H9 (cell line): ENCODE data around the gene OXSR1. TPM values are rescaled to one million over a fixed set of nuclear protein-coding genes. Genes with fewer than 3 reads are reported as not detected.

Experiments used
- DNase-seq: peaks from one replicate; pipeline ENCODE4 v3.0.0-alpha.2; 2017
- H2AFZ ChIP-seq: one replicate; pipeline ENCODE4 v1.6.1; 2013; ENCODE audit warnings: mild to moderate bottlenecking, low read length, control low read depth, moderate library complexity
- H2AK5ac ChIP-seq: 2 replicates; pipeline ENCODE4 v1.6.1; 2013; ENCODE audit warnings: low read length, control low read depth, mixed read lengths; ENCODE audit not compliant: insufficient read length
- H2BK120ac ChIP-seq: one replicate; pipeline ENCODE4 v1.6.1; 2013; ENCODE audit warnings: low read depth, mild to moderate bottlenecking, low read length, control low read depth, inconsistent platforms; ENCODE audit not compliant: poor library complexity, severe bottlenecking
- H2BK12ac ChIP-seq: 2 replicates; pipeline ENCODE4 v1.6.1; 2013; ENCODE audit warnings: low read length, control low read depth, mixed read lengths, low read depth; ENCODE audit not compliant: insufficient read length
- H2BK15ac ChIP-seq: 2 replicates; pipeline ENCODE4 v1.6.1; 2013; ENCODE audit warnings: low read depth, low read length, control low read depth
- H2BK20ac ChIP-seq: one replicate; pipeline ENCODE4 v1.6.1; 2013; ENCODE audit warnings: low read depth, mild to moderate bottlenecking, low read length, control low read depth, inconsistent platforms; ENCODE audit not compliant: poor library complexity, severe bottlenecking
- H2BK5ac ChIP-seq: 2 replicates; pipeline ENCODE4 v1.6.1; 2013; ENCODE audit warnings: low read length, control low read depth, mixed read lengths; ENCODE audit not compliant: insufficient read length
- H3K14ac ChIP-seq: 2 replicates; pipeline ENCODE4 v1.6.1; 2013; ENCODE audit warnings: low read length, control low read depth; ENCODE audit not compliant: insufficient read depth
- H3K18ac ChIP-seq: 2 replicates; pipeline ENCODE4 v1.6.1; 2013; ENCODE audit warnings: low read depth, mild to moderate bottlenecking, mixed read lengths, low read length, control low read depth; ENCODE audit not compliant: insufficient read length
- H3K23ac ChIP-seq: 2 replicates; pipeline ENCODE4 v1.6.1; 2013; ENCODE audit warnings: low read length, control low read depth, mixed read lengths, low read depth; ENCODE audit not compliant: insufficient read length
- H3K23me2 ChIP-seq: 2 replicates; pipeline ENCODE4 v1.6.1; 2013; ENCODE audit warnings: low read depth, mild to moderate bottlenecking, mixed read lengths, low read length, control low read depth; ENCODE audit not compliant: insufficient read length, poor library complexity, severe bottlenecking
- H3K27ac ChIP-seq: 2 replicates; pipeline ENCODE4 v1.5.1; 2013; ENCODE audit warnings: low read length, control low read depth, mixed read lengths, low read depth; ENCODE audit not compliant: insufficient read length
- H3K27me3 ChIP-seq: 2 replicates; pipeline ENCODE4 v1.6.1; 2013; ENCODE audit warnings: low read length, control low read depth, inconsistent platforms; ENCODE audit not compliant: insufficient read depth
- H3K4ac ChIP-seq: 2 replicates; pipeline ENCODE4 v1.6.1; 2013; ENCODE audit warnings: low read depth, mild to moderate bottlenecking, control low read depth, inconsistent platforms, low read length, moderate library complexity
- H3K4me1 ChIP-seq: 2 replicates; pipeline ENCODE4 v1.6.1; 2013; ENCODE audit warnings: low read length, control low read depth, inconsistent platforms; ENCODE audit not compliant: insufficient read depth
- H3K4me2 ChIP-seq: 2 replicates; pipeline ENCODE4 v1.6.1; 2013; ENCODE audit warnings: low read length, control low read depth, mixed read lengths; ENCODE audit not compliant: insufficient read length, insufficient read depth
- H3K56ac ChIP-seq: 2 replicates; pipeline ENCODE4 v1.6.1; 2013; ENCODE audit warnings: low read depth, mild to moderate bottlenecking, mixed read lengths, low read length, control low read depth; ENCODE audit not compliant: insufficient read length
- H3K79me1 ChIP-seq: 2 replicates; pipeline ENCODE4 v1.6.1; 2013; ENCODE audit warnings: low read depth, mild to moderate bottlenecking, moderate library complexity, low read length, control low read depth, inconsistent platforms; ENCODE audit not compliant: insufficient read depth, poor library complexity, severe bottlenecking
- H3K79me2 ChIP-seq: 2 replicates; pipeline ENCODE4 v1.6.1; 2013; ENCODE audit warnings: low read length, control low read depth, inconsistent platforms; ENCODE audit not compliant: insufficient read depth
- H3K9ac ChIP-seq: 2 replicates; pipeline ENCODE4 v1.6.1; 2013; ENCODE audit warnings: low read length, control low read depth, mixed read lengths; ENCODE audit not compliant: insufficient read length; ENCODE audit errors: extremely low read depth
- H3K9me3 ChIP-seq: one replicate; pipeline ENCODE4 v1.6.1; 2013; ENCODE audit warnings: low read depth, low read length, inconsistent platforms; ENCODE audit not compliant: control insufficient read depth
- H3T11ph ChIP-seq: one replicate; pipeline ENCODE4 v1.6.1; 2013; ENCODE audit warnings: mild to moderate bottlenecking, low read length, control low read depth, inconsistent platforms
- H4K20me1 ChIP-seq: one replicate; pipeline ENCODE4 v1.6.1; 2013; ENCODE audit not compliant: control insufficient read depth, insufficient read length, insufficient read depth
- H4K5ac ChIP-seq: 2 replicates; pipeline ENCODE4 v1.6.1; 2013; ENCODE audit warnings: low read depth, mild to moderate bottlenecking, mixed read lengths, low read length, control low read depth; ENCODE audit not compliant: insufficient read length
- H4K8ac ChIP-seq: replicated peaks from 2 replicates; pipeline ENCODE4 v1.6.1; 2013; ENCODE audit warnings: low read length, control low read depth, mixed read lengths, low read depth; ENCODE audit not compliant: insufficient read length
- H4K91ac ChIP-seq: 2 replicates; pipeline ENCODE4 v1.6.1; 2013; ENCODE audit warnings: low read depth, mild to moderate bottlenecking, moderate library complexity, mixed read lengths, low read length, control low read depth; ENCODE audit not compliant: insufficient read length
- H3K27ac Mint-ChIP-seq, 3 experiments: 2 replicates in 2 of 3; 3 replicates in 1 of 3; pipeline ENCODE4 v1.8.0; 2020 to 2021; ENCODE audit warnings: mixed read lengths in 3 of 3, mild to moderate bottlenecking in 1 of 3, moderate library complexity in 1 of 3
- H3K27me3 Mint-ChIP-seq: 2 replicates; pipeline ENCODE4 v1.8.0; 2021; ENCODE audit warnings: low read depth, mild to moderate bottlenecking, moderate library complexity, mixed read lengths
- H3K36me3 Mint-ChIP-seq, 3 experiments: 2 replicates in 2 of 3; 3 replicates in 1 of 3; pipeline ENCODE4 v1.8.0; 2020 to 2021; ENCODE audit warnings: low read depth in 3 of 3, mixed read lengths in 3 of 3; ENCODE audit not compliant: insufficient read depth in 1 of 3
- H3K4me1 Mint-ChIP-seq, 2 experiments: 2 replicates each; pipeline ENCODE4 v1.8.0; 2020; ENCODE audit warnings: mixed read lengths in 2 of 2
- H3K4me3 Mint-ChIP-seq, 2 experiments: 2 replicates in 1 of 2; 3 replicates in 1 of 2; pipeline ENCODE4 v1.8.0; 2020 to 2021; ENCODE audit warnings: mild to moderate bottlenecking in 2 of 2, mixed read lengths in 2 of 2, moderate library complexity in 1 of 2
- H3K9me3 Mint-ChIP-seq, 2 experiments: 2 replicates in 1 of 2; 3 replicates in 1 of 2; pipeline ENCODE4 v1.8.0; 2020; ENCODE audit warnings: mild to moderate bottlenecking in 2 of 2, mixed read lengths in 2 of 2, moderate library complexity in 1 of 2
- WGBS: extraction: QIAGEN DNeasy Blood & Tissue Kit; methylation state at CpG from one replicate; pipeline ENCODE4 v1.1.7; 2013; ENCODE audit warnings: missing lambda C conversion rate, low lambda C conversion rate, mixed read lengths; ENCODE audit not compliant: insufficient read length; ENCODE audit errors: extremely low coverage; 5-methylcytosine and 5-hydroxymethylcytosine counted together
- total RNA-seq: library from RNA; stranded (reverse); gene quantifications from 2 replicates; pipeline ENCODE4 v1.2.1, GENCODE V29; 2021
- TF ChIP-seq, protein P1 (sequence below): fragments of 200-600 bp; sonication (generic); conservative IDR thresholded peaks from 3 replicates; pipeline ENCODE4 v1.8.0; 2021; ENCODE audit warnings: antibody characterized with exemption, mild to moderate bottlenecking

The OXSR1 gene
- total RNA-seq, 1 experiment from 2014 or later: 54.1 TPM

DNA sequence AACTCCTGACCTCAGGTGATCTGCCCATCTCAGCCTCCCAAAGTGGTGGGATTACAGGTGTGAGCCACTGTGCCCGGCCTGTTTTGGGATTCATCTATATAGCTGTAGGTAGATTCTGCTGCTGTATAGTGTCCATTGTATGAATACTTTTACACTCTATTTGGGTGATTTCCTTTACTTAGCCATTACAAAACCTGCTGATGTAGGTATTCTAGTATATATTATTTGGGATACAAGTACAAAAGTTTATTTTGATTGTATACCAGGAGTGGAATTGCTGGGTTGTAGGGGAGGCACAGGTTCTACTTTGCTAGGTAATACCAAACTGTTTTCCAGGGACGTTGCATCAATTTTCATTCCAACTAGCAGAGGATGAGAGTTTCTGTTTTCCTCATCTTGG is 9.5 kb upstream of the OXSR1 start:
- Histone ChIP-seq H3K4me1 (no peaks in the 10 kb centered on the region), H2AFZ (no peak overlapping the region), H3K14ac (no peak overlapping the region), H4K91ac (no peak overlapping the region), H2BK12ac (no peak overlapping the region), H2BK15ac (no peak overlapping the region), H2BK5ac (no peak overlapping the region), H2BK120ac (no peak overlapping the region), H3K9ac (no peak overlapping the region), H3K4ac (no peak overlapping the region), H3T11ph (no peak overlapping the region), H3K27ac (no peak overlapping the region), H4K5ac (no peak overlapping the region), H3K9me3 (no peaks in the 10 kb centered on the region), H3K23me2 (no peaks in the 10 kb centered on the region), H4K20me1 (no peaks in the 10 kb centered on the region), H4K8ac (no peak overlapping the region), H3K23ac (no peak overlapping the region), H2AK5ac (no peak overlapping the region), H3K4me2 (no peak overlapping the region), H2BK20ac (no peak overlapping the region), H3K18ac (no peak overlapping the region), H3K27me3 (no peaks in the 10 kb centered on the region), H3K79me1 (no peaks in the 10 kb centered on the region), H3K56ac (no peak overlapping the region), H3K79me2 (no peaks in the 10 kb centered on the region)
- Mint-ChIP-seq H3K9me3 (no peaks in the 10 kb centered on the region), H3K4me3 (no peak overlapping the region), H3K27ac (no peak overlapping the region), H3K27me3 (no peaks in the 10 kb centered on the region; the same call in 1 of the 2 replicates), H3K4me1 (peaks cover 0 to 4% of the 10 kb centered on the region in 2 experiments; a peak in 2 of 4 replicates), H3K36me3 (no peaks in the 10 kb centered on the region)
- TF ChIP-seq, protein P1, sequence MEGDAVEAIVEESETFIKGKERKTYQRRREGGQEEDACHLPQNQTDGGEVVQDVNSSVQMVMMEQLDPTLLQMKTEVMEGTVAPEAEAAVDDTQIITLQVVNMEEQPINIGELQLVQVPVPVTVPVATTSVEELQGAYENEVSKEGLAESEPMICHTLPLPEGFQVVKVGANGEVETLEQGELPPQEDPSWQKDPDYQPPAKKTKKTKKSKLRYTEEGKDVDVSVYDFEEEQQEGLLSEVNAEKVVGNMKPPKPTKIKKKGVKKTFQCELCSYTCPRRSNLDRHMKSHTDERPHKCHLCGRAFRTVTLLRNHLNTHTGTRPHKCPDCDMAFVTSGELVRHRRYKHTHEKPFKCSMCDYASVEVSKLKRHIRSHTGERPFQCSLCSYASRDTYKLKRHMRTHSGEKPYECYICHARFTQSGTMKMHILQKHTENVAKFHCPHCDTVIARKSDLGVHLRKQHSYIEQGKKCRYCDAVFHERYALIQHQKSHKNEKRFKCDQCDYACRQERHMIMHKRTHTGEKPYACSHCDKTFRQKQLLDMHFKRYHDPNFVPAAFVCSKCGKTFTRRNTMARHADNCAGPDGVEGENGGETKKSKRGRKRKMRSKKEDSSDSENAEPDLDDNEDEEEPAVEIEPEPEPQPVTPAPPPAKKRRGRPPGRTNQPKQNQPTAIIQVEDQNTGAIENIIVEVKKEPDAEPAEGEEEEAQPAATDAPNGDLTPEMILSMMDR: no peak
- no CpG with 5 or more reads among the region's 2 CpGs for WGBS
- DNase-seq: no peak
